ENCODE measurements around the gene ADAMTS16.

DNA sequence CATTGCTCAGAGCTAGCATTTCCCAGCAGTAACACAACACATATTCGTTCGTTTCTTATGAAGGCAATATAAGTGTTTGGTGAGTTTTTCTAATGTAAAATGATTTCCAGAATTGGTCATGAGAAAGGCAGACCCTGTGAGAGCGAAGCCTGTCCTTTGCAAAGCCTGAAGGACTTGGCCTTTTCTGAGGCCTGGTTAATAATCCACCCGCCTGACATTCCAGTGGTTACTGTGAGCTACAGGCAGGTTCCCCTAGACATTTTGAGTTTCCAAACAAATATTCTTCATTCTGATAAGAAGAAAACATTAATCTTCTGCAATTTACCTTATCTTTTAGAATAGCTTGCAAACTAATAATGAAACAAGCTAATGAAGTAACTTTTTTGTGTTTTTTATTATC, 38.0 kb downstream of the ADAMTS16 start:
- TF ChIP-seq CTCF (IDR thresholded peaks at IDR 0.05) (no peak), POLR2A (IDR thresholded peaks at IDR 0.05) (no peak)
